Measurements from ENCODE around the gene MGAT5B. TPM values are rescaled to one million over a fixed set of nuclear protein-coding genes. Genes with fewer than 3 reads are reported as not detected.

Gene MGAT5B
- total RNA-seq, 1 donor from 2014 or later = 6.2 TPM

- no peak for DNase-seq (ENCODE audit: low spot score)
- Mint-ChIP-seq H3K4me3 (ENCODE audit: unreplicated experiment) (no peak overlapping the region), H3K27ac (ENCODE audit: unreplicated experiment) (no peak overlapping the region), H3K36me3 (ENCODE audit: low read depth, unreplicated experiment) (no peaks in the 10 kb centered on the region), H3K27me3 (ENCODE audit: unreplicated experiment) (peaks cover 5% of the 10 kb centered on the region), H3K9me3 (ENCODE audit: unreplicated experiment) (no peaks in the 10 kb centered on the region), H3K4me1 (ENCODE audit: unreplicated experiment) (peaks cover 10% of the 10 kb centered on the region)
- TF ChIP-seq CTCF (IDR thresholded peaks at IDR 0.05; ENCODE audit: unreplicated experiment) = no peak
These were observed 18.2 kb downstream of the MGAT5B start for GRCh38 chr17:76886395-76886794.

GRCh38 chr17:76887802-76888201 is 19.6 kb downstream of the MGAT5B start:
- peaks cover 10% of the 10 kb centered on the region for H3K4me1 Mint-ChIP-seq (ENCODE audit: unreplicated experiment)
- no peak for TF ChIP-seq CTCF (IDR thresholded peaks at IDR 0.05; ENCODE audit: unreplicated experiment)
- no peak for DNase-seq (ENCODE audit: low spot score)
- peaks cover 5% of the 10 kb centered on the region for H3K27me3 Mint-ChIP-seq (ENCODE audit: unreplicated experiment)
- H3K4me3 Mint-ChIP-seq (ENCODE audit: unreplicated experiment) = no peak overlapping the region
- no peaks in the 10 kb centered on the region for H3K36me3 Mint-ChIP-seq (ENCODE audit: low read depth, unreplicated experiment)
- no peaks in the 10 kb centered on the region for H3K9me3 Mint-ChIP-seq (ENCODE audit: unreplicated experiment)
- H3K27ac Mint-ChIP-seq (ENCODE audit: unreplicated experiment) = peak overlapping the region; percentile 36

GRCh38 chr17:76888661-76889060 is 20.5 kb downstream of the MGAT5B start:
- Mint-ChIP-seq H3K4me3 (ENCODE audit: unreplicated experiment) (no peak overlapping the region), H3K4me1 (ENCODE audit: unreplicated experiment) (peaks cover 10% of the 10 kb centered on the region), H3K27ac (ENCODE audit: unreplicated experiment) (no peak overlapping the region), H3K9me3 (ENCODE audit: unreplicated experiment) (no peaks in the 10 kb centered on the region), H3K36me3 (ENCODE audit: low read depth, unreplicated experiment) (no peaks in the 10 kb centered on the region), H3K27me3 (ENCODE audit: unreplicated experiment) (peaks cover 5% of the 10 kb centered on the region)
- TF ChIP-seq CTCF (IDR thresholded peaks at IDR 0.05; ENCODE audit: unreplicated experiment) = no peak
- DNase-seq (ENCODE audit: low spot score) = peak; percentile 46

- Mint-ChIP-seq H3K36me3 (ENCODE audit: low read depth, unreplicated experiment) (no peaks in the 10 kb centered on the region), H3K27ac (ENCODE audit: unreplicated experiment) (no peak overlapping the region), H3K9me3 (ENCODE audit: unreplicated experiment) (no peaks in the 10 kb centered on the region), H3K27me3 (ENCODE audit: unreplicated experiment) (peaks cover 5% of the 10 kb centered on the region), H3K4me1 (ENCODE audit: unreplicated experiment) (peaks cover 10% of the 10 kb centered on the region), H3K4me3 (ENCODE audit: unreplicated experiment) (no peak overlapping the region)
- no peak for TF ChIP-seq CTCF (IDR thresholded peaks at IDR 0.05; ENCODE audit: unreplicated experiment)
- no peak for DNase-seq (ENCODE audit: low spot score)
These were observed 21.1 kb downstream of the MGAT5B start for GRCh38 chr17:76889323-76889722.

GRCh38 chr17:76892329-76892728 is 24.1 kb downstream of the MGAT5B start:
- no peak for TF ChIP-seq CTCF (IDR thresholded peaks at IDR 0.05; ENCODE audit: unreplicated experiment)
- H3K4me1 Mint-ChIP-seq (ENCODE audit: unreplicated experiment) = no peaks in the 10 kb centered on the region
- H3K4me3 Mint-ChIP-seq (ENCODE audit: unreplicated experiment) = no peak overlapping the region
- H3K27me3 Mint-ChIP-seq (ENCODE audit: unreplicated experiment) = peaks cover 3% of the 10 kb centered on the region
- no peak overlapping the region for H3K27ac Mint-ChIP-seq (ENCODE audit: unreplicated experiment)
- no peak for DNase-seq (ENCODE audit: low spot score)
- H3K9me3 Mint-ChIP-seq (ENCODE audit: unreplicated experiment) = no peaks in the 10 kb centered on the region
- H3K36me3 Mint-ChIP-seq (ENCODE audit: low read depth, unreplicated experiment) = no peaks in the 10 kb centered on the region
